Lower lobe of right lung (tissue), 2 donors: ENCODE results near the gene IP6K3. TPM values are rescaled to one million over a fixed set of nuclear protein-coding genes. Genes with fewer than 3 reads are reported as not detected.

Experiments used
- ATAC-seq, 2 donors: fragments of 200-7000 bp; cut with Tn5 transposase; one replicate each; pipeline ENCODE4 v1.9.1; 2020 to 2022; ENCODE audit warnings: mild to moderate bottlenecking in 2 of 2, moderate library complexity in 2 of 2
- DNase-seq: peaks from one replicate; pipeline ENCODE4 v3.0.0-alpha.2; 2020
- H3K27ac ChIP-seq: fragments of 200-600 bp; one replicate; pipeline ENCODE4 v1.8.0; 2022
- H3K27me3 ChIP-seq: fragments of 200-600 bp; one replicate; pipeline ENCODE4 v1.8.0; 2022; ENCODE audit warnings: low read depth
- H3K36me3 ChIP-seq: fragments of 200-600 bp; one replicate; pipeline ENCODE4 v1.8.0; 2022; ENCODE audit warnings: mild to moderate bottlenecking
- H3K4me1 ChIP-seq: fragments of 200-600 bp; one replicate; pipeline ENCODE4 v1.8.0; 2022
- H3K4me3 ChIP-seq: fragments of 200-600 bp; one replicate; pipeline ENCODE4 v1.8.0; 2022; ENCODE audit warnings: mild to moderate bottlenecking
- H3K9me3 ChIP-seq: fragments of 200-600 bp; one replicate; pipeline ENCODE4 v1.8.0; 2022
- intact Hi-C: fragments of 100-400 bp; cut with DNase I; formaldehyde crosslinking; loops from one replicate; pipeline ENCODE4 v1.11.0; 2022
- total RNA-seq: library from RNA; stranded (reverse); fragmentation: NEBNext Ultra II Directional; extraction: Animal tissue kit (Norgen Biotek cat#: 25700); gene quantifications from one replicate; pipeline ENCODE4 v1.2.1, GENCODE V29; 2021
- TF ChIP-seq, protein P1 (sequence below): fragments of 200-600 bp; IDR thresholded peaks from one replicate; pipeline ENCODE4 v1.8.0; 2022; ENCODE audit warnings: antibody characterized with exemption, mild to moderate bottlenecking
- donor health status: DM: no; HTN: yes; CAD: no; lungs with severe emphysema.

IP6K3 gene
- total RNA-seq, 1 donor from 2014 or later, result 3.5 TPM

GRCh38 chr6:33710296-33711121 lies 36.2 kb downstream of the IP6K3 start:
- Histone ChIP-seq H3K9me3 (no peaks in the 10 kb centered on the region), H3K36me3 (peaks cover 20% of the 10 kb centered on the region), H3K27ac (peak overlapping the region; percentile 89), H3K27me3 (no peaks in the 10 kb centered on the region), H3K4me1 (peaks cover 9% of the 10 kb centered on the region), H3K4me3 (peak overlapping the region; percentile 81)
- DNase-seq (peak; percentile 24), ATAC-seq (no peak)
- intact Hi-C loops, result no loop called here
- TF ChIP-seq, protein P1, sequence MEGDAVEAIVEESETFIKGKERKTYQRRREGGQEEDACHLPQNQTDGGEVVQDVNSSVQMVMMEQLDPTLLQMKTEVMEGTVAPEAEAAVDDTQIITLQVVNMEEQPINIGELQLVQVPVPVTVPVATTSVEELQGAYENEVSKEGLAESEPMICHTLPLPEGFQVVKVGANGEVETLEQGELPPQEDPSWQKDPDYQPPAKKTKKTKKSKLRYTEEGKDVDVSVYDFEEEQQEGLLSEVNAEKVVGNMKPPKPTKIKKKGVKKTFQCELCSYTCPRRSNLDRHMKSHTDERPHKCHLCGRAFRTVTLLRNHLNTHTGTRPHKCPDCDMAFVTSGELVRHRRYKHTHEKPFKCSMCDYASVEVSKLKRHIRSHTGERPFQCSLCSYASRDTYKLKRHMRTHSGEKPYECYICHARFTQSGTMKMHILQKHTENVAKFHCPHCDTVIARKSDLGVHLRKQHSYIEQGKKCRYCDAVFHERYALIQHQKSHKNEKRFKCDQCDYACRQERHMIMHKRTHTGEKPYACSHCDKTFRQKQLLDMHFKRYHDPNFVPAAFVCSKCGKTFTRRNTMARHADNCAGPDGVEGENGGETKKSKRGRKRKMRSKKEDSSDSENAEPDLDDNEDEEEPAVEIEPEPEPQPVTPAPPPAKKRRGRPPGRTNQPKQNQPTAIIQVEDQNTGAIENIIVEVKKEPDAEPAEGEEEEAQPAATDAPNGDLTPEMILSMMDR, result no peak

- DNase-seq (peak; percentile 14), ATAC-seq (no peak)
- H3K27ac ChIP-seq, result no peak overlapping the region
- H3K9me3 ChIP-seq, result no peaks in the 10 kb centered on the region
- peaks cover 20% of the 10 kb centered on the region for H3K36me3 ChIP-seq
- peaks cover 9% of the 10 kb centered on the region for H3K4me1 ChIP-seq
- no peak overlapping the region for H3K4me3 ChIP-seq
- no peaks in the 10 kb centered on the region for H3K27me3 ChIP-seq
- TF ChIP-seq, protein P1, result no peak
- intact Hi-C loops, result no loop called here
Observed at GRCh38 chr6:33709605-33710295, 37.0 kb downstream of the IP6K3 start.

- intact Hi-C loops, result no loop called here
- peaks cover 9% of the 10 kb centered on the region for H3K4me1 ChIP-seq
- H3K27ac ChIP-seq, result no peak overlapping the region
- DNase-seq (peak; percentile 4), ATAC-seq (no peak)
- no peak overlapping the region for H3K4me3 ChIP-seq
- peaks cover 20% of the 10 kb centered on the region for H3K36me3 ChIP-seq
- no peaks in the 10 kb centered on the region for H3K27me3 ChIP-seq
- H3K9me3 ChIP-seq, result no peaks in the 10 kb centered on the region
- TF ChIP-seq, protein P1, result no peak
Observed at GRCh38 chr6:33708516-33709204, 38.0 kb downstream of the IP6K3 start.

DNA sequence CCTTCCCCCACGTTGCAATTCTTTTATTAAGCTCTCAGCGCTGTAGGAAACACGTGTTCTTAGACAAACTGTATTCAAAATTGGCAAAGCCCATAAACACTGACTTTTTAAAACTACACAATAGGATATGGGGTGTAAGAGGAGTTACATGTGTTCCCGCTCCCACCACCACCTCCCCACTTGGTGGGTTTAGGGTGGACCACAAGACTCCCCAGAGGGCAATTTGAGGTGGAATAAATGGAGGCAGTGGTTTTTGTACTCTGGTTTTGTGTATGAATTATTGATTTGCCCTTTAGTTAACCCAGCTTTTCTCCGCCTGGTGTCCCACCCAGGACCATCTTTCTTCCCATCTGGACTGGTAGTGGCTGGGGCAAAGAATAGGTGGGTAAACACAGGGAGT lies 38.9 kb downstream of the IP6K3 start:
- TF ChIP-seq, protein P1, result no peak
- ATAC-seq (no peak), DNase-seq (no peak)
- intact Hi-C loops, result no loop called here
- Histone ChIP-seq H3K4me3 (no peak overlapping the region), H3K9me3 (no peaks in the 10 kb centered on the region), H3K27me3 (no peaks in the 10 kb centered on the region), H3K4me1 (peaks cover 9% of the 10 kb centered on the region), H3K36me3 (peaks cover 20% of the 10 kb centered on the region), H3K27ac (no peak overlapping the region)

DNA sequence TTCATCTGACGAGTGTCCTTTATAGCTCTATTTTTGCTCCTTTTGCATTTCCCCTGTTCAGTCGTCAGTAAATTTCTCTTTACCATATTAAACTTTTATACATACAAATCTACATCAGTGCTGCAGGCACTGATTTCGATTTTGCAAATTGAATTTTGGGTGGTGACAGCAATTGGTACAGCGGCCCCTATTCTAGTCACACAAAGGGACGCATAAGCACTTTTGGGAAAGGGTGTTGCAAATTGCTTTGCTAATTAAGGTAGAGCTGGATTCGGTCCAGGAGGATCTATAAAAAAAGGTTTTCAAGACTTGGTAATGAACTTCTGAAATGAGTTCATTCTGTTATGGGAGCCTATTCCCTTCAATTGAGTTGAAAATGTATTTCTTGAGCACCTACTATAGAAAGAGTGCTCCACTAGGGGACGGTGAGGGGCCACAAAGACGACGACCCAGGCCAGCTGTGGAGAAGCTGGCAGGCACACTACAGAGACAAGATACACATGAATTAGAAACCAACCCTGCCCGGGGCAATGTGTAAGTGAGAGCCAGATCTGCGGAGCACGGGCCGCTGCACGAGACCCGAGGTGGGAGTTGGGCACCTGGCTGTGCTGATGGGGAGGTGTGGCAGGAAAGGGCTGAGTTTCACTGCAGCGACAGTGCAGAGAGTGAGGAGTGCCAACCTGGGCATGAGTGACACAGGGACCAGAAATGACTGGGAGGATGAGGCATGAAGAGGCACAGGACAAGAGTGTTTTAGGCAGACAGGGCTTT lies 40.6 kb downstream of the IP6K3 start:
- no peak for ATAC-seq

More for the DNA sequence above, 40.6 kb downstream of the IP6K3 start:
- Histone ChIP-seq H3K27me3 (no peaks in the 10 kb centered on the region), H3K9me3 (no peaks in the 10 kb centered on the region), H3K36me3 (peaks cover 20% of the 10 kb centered on the region), H3K4me1 (peaks cover 9% of the 10 kb centered on the region), H3K27ac (no peak overlapping the region), H3K4me3 (no peak overlapping the region)
- TF ChIP-seq, protein P1, result no peak
- intact Hi-C loops, result no loop called here
- DNase-seq, result peak; percentile 32
